Osteocyte (in vitro differentiated cells): ENCODE measurements around the gene ADAMTS2. TPM values are rescaled to one million over a fixed set of nuclear protein-coding genes. Genes with fewer than 3 reads are reported as not detected.

Experiments used
- DNase-seq: peaks from one replicate; pipeline ENCODE4 v3.0.0; 2021; ENCODE audit warnings: mixed read lengths; ENCODE audit not compliant: unreplicated experiment; ENCODE audit errors: extremely low spot score
- H3K27ac Mint-ChIP-seq: one replicate; pipeline ENCODE4 v1.8.0; 2021; ENCODE audit warnings: mild to moderate bottlenecking, mixed read lengths; ENCODE audit not compliant: unreplicated experiment
- H3K27me3 Mint-ChIP-seq: one replicate; pipeline ENCODE4 v1.8.0; 2021; ENCODE audit warnings: mixed read lengths; ENCODE audit not compliant: unreplicated experiment
- H3K36me3 Mint-ChIP-seq: one replicate; pipeline ENCODE4 v1.8.0; 2021; ENCODE audit warnings: mixed read lengths; ENCODE audit not compliant: unreplicated experiment
- H3K4me1 Mint-ChIP-seq: one replicate; pipeline ENCODE4 v1.8.0; 2021; ENCODE audit warnings: mixed read lengths; ENCODE audit not compliant: unreplicated experiment
- H3K4me3 Mint-ChIP-seq: one replicate; pipeline ENCODE4 v1.8.0; 2021; ENCODE audit warnings: mild to moderate bottlenecking, moderate library complexity, mixed read lengths; ENCODE audit not compliant: unreplicated experiment
- H3K9me3 Mint-ChIP-seq: one replicate; pipeline ENCODE4 v1.8.0; 2021; ENCODE audit warnings: mixed read lengths; ENCODE audit not compliant: unreplicated experiment
- CTCF ChIP-seq: fragments of 200-600 bp; sonication (generic); IDR thresholded peaks from 2 replicates; pipeline ENCODE4 v1.5.0; 2021; ENCODE audit warnings: antibody characterized with exemption, mild to moderate bottlenecking, moderate library complexity
- total RNA-seq: library from RNA; stranded (reverse); gene quantifications from 2 replicates; pipeline ENCODE4 v1.2.1, GENCODE V29; 2021

The ADAMTS2 gene
- total RNA-seq, 1 donor from 2014 or later = 12.2 TPM

GRCh38 chr5:179271821-179272325 is 73.4 kb downstream of the ADAMTS2 start:
- H3K4me3 Mint-ChIP-seq = no peak overlapping the region
- no peaks in the 10 kb centered on the region for H3K9me3 Mint-ChIP-seq
- DNase-seq = no peak
- no peak for TF ChIP-seq CTCF
- no peak overlapping the region for H3K27ac Mint-ChIP-seq
- no peaks in the 10 kb centered on the region for H3K36me3 Mint-ChIP-seq
- no peaks in the 10 kb centered on the region for H3K27me3 Mint-ChIP-seq
- H3K4me1 Mint-ChIP-seq = no peaks in the 10 kb centered on the region

GRCh38 chr5:179271428-179271734 is 73.9 kb downstream of the ADAMTS2 start:
- no peaks in the 10 kb centered on the region for H3K27me3 Mint-ChIP-seq
- H3K27ac Mint-ChIP-seq = no peak overlapping the region
- DNase-seq = no peak
- H3K9me3 Mint-ChIP-seq = no peaks in the 10 kb centered on the region
- no peaks in the 10 kb centered on the region for H3K36me3 Mint-ChIP-seq
- H3K4me3 Mint-ChIP-seq = no peak overlapping the region
- TF ChIP-seq CTCF = no peak
- H3K4me1 Mint-ChIP-seq = no peaks in the 10 kb centered on the region

- no peaks in the 10 kb centered on the region for H3K9me3 Mint-ChIP-seq
- no peak for TF ChIP-seq CTCF
- no peak overlapping the region for H3K4me3 Mint-ChIP-seq
- H3K27ac Mint-ChIP-seq = no peak overlapping the region
- H3K27me3 Mint-ChIP-seq = no peaks in the 10 kb centered on the region
- H3K36me3 Mint-ChIP-seq = no peaks in the 10 kb centered on the region
- peaks cover under 1% of the 10 kb centered on the region for H3K4me1 Mint-ChIP-seq
- no peak for DNase-seq
Observed at GRCh38 chr5:179270581-179271427, 74.5 kb downstream of the ADAMTS2 start.

- H3K4me1 Mint-ChIP-seq = peaks cover 2% of the 10 kb centered on the region
- no peaks in the 10 kb centered on the region for H3K27me3 Mint-ChIP-seq
- H3K27ac Mint-ChIP-seq = no peak overlapping the region
- H3K4me3 Mint-ChIP-seq = no peak overlapping the region
- no peak for TF ChIP-seq CTCF
- no peaks in the 10 kb centered on the region for H3K36me3 Mint-ChIP-seq
- no peaks in the 10 kb centered on the region for H3K9me3 Mint-ChIP-seq
- DNase-seq = no peak
Observed at GRCh38 chr5:179269781-179270543, 75.3 kb downstream of the ADAMTS2 start.
